Aortic smooth muscle cell (primary cell): ENCODE data around the gene LMAN2L. TPM values are rescaled to one million over a fixed set of nuclear protein-coding genes. Genes with fewer than 3 reads are reported as not detected.

Experiments
- total RNA-seq: library from RNA; depleted of rRNA; stranded (reverse); fragments of >200 nt; gene quantifications from 2 replicates; pipeline ENCODE4 v1.2.3, GENCODE V29; 2014

Gene LMAN2L, protein sequence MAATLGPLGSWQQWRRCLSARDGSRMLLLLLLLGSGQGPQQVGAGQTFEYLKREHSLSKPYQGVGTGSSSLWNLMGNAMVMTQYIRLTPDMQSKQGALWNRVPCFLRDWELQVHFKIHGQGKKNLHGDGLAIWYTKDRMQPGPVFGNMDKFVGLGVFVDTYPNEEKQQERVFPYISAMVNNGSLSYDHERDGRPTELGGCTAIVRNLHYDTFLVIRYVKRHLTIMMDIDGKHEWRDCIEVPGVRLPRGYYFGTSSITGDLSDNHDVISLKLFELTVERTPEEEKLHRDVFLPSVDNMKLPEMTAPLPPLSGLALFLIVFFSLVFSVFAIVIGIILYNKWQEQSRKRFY
- total RNA-seq, result 19.0 and 19.3 TPM in 2 replicates

DNA sequence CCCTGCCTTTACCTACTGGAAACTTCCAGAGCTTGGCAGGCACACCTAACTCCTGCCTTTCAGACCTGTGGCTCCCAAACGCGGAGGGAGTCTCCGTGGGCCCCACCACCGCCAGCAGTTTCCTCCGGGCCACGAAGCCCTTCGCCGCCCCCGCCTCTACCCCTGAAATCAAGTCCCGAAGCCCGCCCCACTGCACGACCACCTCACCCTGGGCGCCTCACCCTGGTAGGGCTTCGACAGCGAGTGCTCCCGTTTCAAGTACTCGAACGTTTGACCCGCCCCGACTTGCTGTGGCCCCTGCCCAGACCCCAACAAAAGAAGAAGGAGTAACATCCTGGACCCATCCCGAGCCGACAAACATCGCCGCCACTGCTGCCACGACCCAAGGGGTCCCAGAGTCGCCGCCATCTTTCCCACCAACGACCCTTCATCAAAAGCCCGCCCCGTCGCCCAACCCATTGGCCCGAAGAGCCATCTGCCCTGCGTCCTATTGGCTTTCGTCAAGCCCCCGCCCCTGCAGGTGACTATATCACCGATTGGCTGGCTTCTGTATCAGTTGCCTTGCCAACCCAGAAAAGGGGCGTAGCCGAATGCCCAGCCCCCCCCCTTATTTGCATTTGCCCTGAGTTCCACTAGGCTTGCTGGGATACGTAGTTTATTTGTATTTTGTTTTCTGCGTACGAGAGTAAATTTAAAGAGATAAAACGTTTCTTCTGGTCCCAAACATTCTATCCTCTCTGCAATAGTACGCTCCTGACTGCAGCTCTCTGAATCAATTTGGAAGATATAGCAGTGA is at the start of gene LMAN2L:
Gene LMAN2L (minus strand): TSS at position 432 of the 796 bp plus-strand sequence. CDS start 24 bp downstream, at position 408.

DNA sequence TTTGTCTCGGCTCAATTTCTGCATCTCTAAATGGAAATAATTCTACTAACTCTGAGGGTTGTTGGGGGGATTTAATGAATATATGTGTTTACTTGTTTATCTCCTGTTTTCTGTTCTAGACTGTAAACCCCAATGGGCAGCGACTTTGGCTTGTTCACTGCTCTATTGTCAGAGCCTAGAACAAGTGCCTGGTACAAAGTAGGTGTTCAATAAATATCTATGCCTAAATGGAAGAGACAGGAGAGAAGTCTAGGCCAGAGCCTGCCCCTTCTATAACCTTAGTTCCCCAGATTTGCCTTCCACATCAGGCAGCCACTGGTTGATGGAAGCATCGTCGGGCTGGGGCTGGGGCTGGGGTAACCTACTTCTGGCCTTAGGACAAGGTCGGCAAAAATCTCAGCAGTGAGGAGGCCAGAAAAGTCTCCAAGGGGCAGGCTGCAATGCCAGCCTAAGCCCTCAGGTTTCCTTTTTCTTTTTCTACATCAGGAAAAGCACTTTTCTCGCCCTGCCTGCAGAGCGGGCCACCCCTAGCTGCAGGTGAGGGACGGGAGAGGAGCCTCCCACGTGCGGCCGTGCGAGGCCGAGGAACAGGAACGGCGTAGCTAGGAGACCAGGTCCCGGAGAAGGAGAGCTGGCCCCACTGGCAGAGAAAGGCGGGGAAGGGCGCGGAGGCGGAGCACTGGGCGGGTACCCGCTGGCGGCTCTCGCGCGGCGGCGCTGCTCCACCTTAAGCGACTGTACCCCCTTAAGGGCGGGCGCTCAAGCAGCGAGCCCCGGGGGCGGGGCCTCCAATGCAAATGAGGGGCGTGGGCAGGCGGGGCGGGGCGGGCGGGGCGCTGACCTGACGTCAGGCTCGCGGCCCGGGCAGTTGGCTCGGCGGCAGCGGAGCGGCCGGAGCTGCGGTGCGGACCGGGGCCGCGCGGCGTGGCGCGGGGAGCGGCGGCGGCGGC is 20.4 kb upstream of the LMAN2L start, which contains the start of gene CNNM4:
Gene CNNM4 (plus strand): TSS at position 867 of the 950 bp plus-strand sequence. CDS start 98 bp downstream, outside the sequence.

Other genes with a start within 250 kb of the LMAN2L start
- gene NEURL3, start 234.7 kb downstream of the LMAN2L start, total RNA-seq, result not detected in 2 replicates
- gene ARID5A, start 203.3 kb downstream of the LMAN2L start, total RNA-seq, result 12.9 and 29.5 TPM in 2 replicates
- 23.0 and 26.6 TPM in 2 replicates for gene KANSL3, start 101.8 kb downstream of the LMAN2L start, total RNA-seq
- gene FER1L5, start 97.3 kb downstream of the LMAN2L start, total RNA-seq, result 0.25 and 0.53 TPM in 2 replicates
- gene CNNM4, start 20.8 kb upstream of the LMAN2L start, total RNA-seq, result 1.8 and 2.8 TPM in 2 replicates
- gene CNNM3, start 76.2 kb upstream of the LMAN2L start, total RNA-seq, result 4.5 and 5.2 TPM in 2 replicates
- 1.1 and 1.9 TPM in 2 replicates for gene ANKRD23, start 104.0 kb upstream of the LMAN2L start, total RNA-seq
- gene ANKRD39, start 118.0 kb upstream of the LMAN2L start, total RNA-seq, result 6.2 and 7.0 TPM in 2 replicates
- 16.0 and 18.1 TPM in 2 replicates for gene SEMA4C, start 130.0 kb upstream of the LMAN2L start, total RNA-seq
- 0.12 TPM in 1 of 2 replicates, not detected in the other for gene FAM178B, start 246.5 kb upstream of the LMAN2L start, total RNA-seq